Gastroesophageal sphincter (tissue), 3 donors: ENCODE results near the gene POLH.

Source experiments
- CTCF ChIP-seq, 4 experiments: fragments of 200-600 bp in 2 of 4; fragments of 450-650 bp in 2 of 4; sonication (generic) in 1 of 4; IDR thresholded peaks; one replicate each; pipeline ENCODE4 v1.5.1; 2017 to 2019; ENCODE audit warnings: antibody characterized with exemption in 4 of 4, mild to moderate bottlenecking in 2 of 4, moderate library complexity in 2 of 4
- POLR2A ChIP-seq, 2 donors: fragments of 450-650 bp; IDR thresholded peaks; one replicate each; pipeline ENCODE4 v1.6.1; 2017; ENCODE audit warnings: antibody characterized with exemption in 2 of 2, mild to moderate bottlenecking in 2 of 2, moderate library complexity in 1 of 2

- TF ChIP-seq POLR2A (IDR thresholded peaks at IDR 0.05) (peak; percentile 62 to 76), CTCF (IDR thresholded peaks at IDR 0.05) (peak in 1 of 4 experiments; percentile 27)
These were observed 59.7 kb downstream of the POLH start, which contains the start of gene MAD2L1BP for GRCh38 chr6:43635387-43636307.
